DOHH2 (cell line): ENCODE data around the gene ANAPC2.

Experiments
- H3F3A ChIP-seq: fragments of 200-600 bp; sonication (generic), shearing (Covaris generic); 2 replicates; pipeline ENCODE4 v1.6.0; 2016; ENCODE audit warnings: antibody characterized with exemption, mild to moderate bottlenecking; ENCODE audit not compliant: control insufficient read depth, insufficient read depth
- H3K27ac ChIP-seq: fragments of 200-600 bp; sonication (generic); 2 replicates; pipeline ENCODE4 v1.5.1; 2014; ENCODE audit warnings: low read depth, mild to moderate bottlenecking, low read length, moderate library complexity
- H3K27me3 ChIP-seq: fragments of 200-600 bp; sonication (generic); 2 replicates; pipeline ENCODE4 v1.6.1; 2014; ENCODE audit warnings: mild to moderate bottlenecking, low read length, mixed read lengths; ENCODE audit not compliant: control insufficient read depth
- H3K36me3 ChIP-seq: fragments of 200-600 bp; sonication (generic); 2 replicates; pipeline ENCODE4 v1.6.1; 2014; ENCODE audit warnings: mild to moderate bottlenecking, low read length, moderate library complexity, mixed read lengths; ENCODE audit not compliant: control insufficient read depth
- H3K4me1 ChIP-seq: fragments of 200-600 bp; sonication (generic); 2 replicates; pipeline ENCODE4 v1.6.1; 2014; ENCODE audit warnings: mild to moderate bottlenecking, low read length, mixed read lengths; ENCODE audit not compliant: control insufficient read depth
- H3K4me2 ChIP-seq: fragments of 200-600 bp; sonication (generic); 2 replicates; pipeline ENCODE4 v1.6.0; 2014; ENCODE audit warnings: mild to moderate bottlenecking, low read length, moderate library complexity
- H3K4me3 ChIP-seq: fragments of 200-600 bp; sonication (generic); 2 replicates; pipeline ENCODE4 v1.5.1; 2014; ENCODE audit warnings: mild to moderate bottlenecking, low read length, mixed read lengths
- H3K79me2 ChIP-seq: fragments of 200-600 bp; sonication (generic); 2 replicates; pipeline ENCODE4 v1.6.1; 2014; ENCODE audit warnings: mild to moderate bottlenecking, low read length, mixed read lengths; ENCODE audit not compliant: control insufficient read depth
- H3K9me2 ChIP-seq: fragments of 200-600 bp; sonication (generic); replicated peaks from 2 replicates; pipeline ENCODE4 v1.6.1; 2014; ENCODE audit warnings: mild to moderate bottlenecking, low read length, mixed read lengths; ENCODE audit not compliant: control insufficient read depth
- H3K9me3 ChIP-seq: fragments of 200-600 bp; sonication (generic); 2 replicates; pipeline ENCODE4 v1.6.1; 2014; ENCODE audit warnings: antibody characterized with exemption, low read length, mixed read lengths; ENCODE audit not compliant: control insufficient read depth, insufficient read depth
- H4K20me1 ChIP-seq: fragments of 200-600 bp; sonication (generic); 2 replicates; pipeline ENCODE4 v1.6.0; 2014; ENCODE audit warnings: low read depth, mild to moderate bottlenecking, antibody characterized with exemption, low read length, moderate library complexity; ENCODE audit not compliant: control insufficient read depth, insufficient read depth
- CTCF ChIP-seq: fragments of 200-600 bp; sonication (generic); IDR thresholded peaks from one replicate; pipeline ENCODE4 v1.5.1; 2014; ENCODE audit warnings: antibody characterized with exemption, mild to moderate bottlenecking, low read depth, low read length; ENCODE audit not compliant: poor library complexity, severe bottlenecking
- EZH2phosphoT487 ChIP-seq: fragments of 200-600 bp; sonication (generic); IDR thresholded peaks from 2 replicates; pipeline ENCODE4 v1.6.1; 2017; ENCODE audit warnings: borderline replicate concordance, mild to moderate bottlenecking, antibody characterized with exemption, low read length, moderate library complexity, mixed read lengths

Gene ANAPC2

GRCh38 chr9:137219757-137220316 is 31.5 kb upstream of the ANAPC2 start:
- Histone ChIP-seq H3K27ac (no peak overlapping the region), H3F3A (peaks cover 6% of the 10 kb centered on the region), H3K4me2 (no peak overlapping the region), H4K20me1 (no peaks in the 10 kb centered on the region), H3K4me1 (peaks cover 20% of the 10 kb centered on the region), H3K27me3 (no peaks in the 10 kb centered on the region), H3K9me3 (no peaks in the 10 kb centered on the region), H3K79me2 (peaks cover 5% of the 10 kb centered on the region), H3K4me3 (no peak overlapping the region), H3K36me3 (peaks cover 18% of the 10 kb centered on the region), H3K9me2 (no peaks in the 10 kb centered on the region)
- TF ChIP-seq EZH2phosphoT487, result no peak
- TF ChIP-seq CTCF, result no peak

- no peak overlapping the region for H3K4me3 ChIP-seq
- no peaks in the 10 kb centered on the region; the same call in 1 of the 2 replicates for H3F3A ChIP-seq
- no peaks in the 10 kb centered on the region for H3K27me3 ChIP-seq
- H3K27ac ChIP-seq, result no peak overlapping the region
- peaks cover 25% of the 10 kb centered on the region for H3K36me3 ChIP-seq
- H3K9me2 ChIP-seq, result no peaks in the 10 kb centered on the region
- H3K4me1 ChIP-seq, result peaks cover 10% of the 10 kb centered on the region
- no peaks in the 10 kb centered on the region for H4K20me1 ChIP-seq
- no peaks in the 10 kb centered on the region for H3K9me3 ChIP-seq
- peaks cover 2% of the 10 kb centered on the region for H3K79me2 ChIP-seq
- H3K4me2 ChIP-seq, result no peak overlapping the region
- no peak for TF ChIP-seq EZH2phosphoT487
- no peak for TF ChIP-seq CTCF
Observed at GRCh38 chr9:137218754-137219271, 30.5 kb upstream of the ANAPC2 start.

DNA sequence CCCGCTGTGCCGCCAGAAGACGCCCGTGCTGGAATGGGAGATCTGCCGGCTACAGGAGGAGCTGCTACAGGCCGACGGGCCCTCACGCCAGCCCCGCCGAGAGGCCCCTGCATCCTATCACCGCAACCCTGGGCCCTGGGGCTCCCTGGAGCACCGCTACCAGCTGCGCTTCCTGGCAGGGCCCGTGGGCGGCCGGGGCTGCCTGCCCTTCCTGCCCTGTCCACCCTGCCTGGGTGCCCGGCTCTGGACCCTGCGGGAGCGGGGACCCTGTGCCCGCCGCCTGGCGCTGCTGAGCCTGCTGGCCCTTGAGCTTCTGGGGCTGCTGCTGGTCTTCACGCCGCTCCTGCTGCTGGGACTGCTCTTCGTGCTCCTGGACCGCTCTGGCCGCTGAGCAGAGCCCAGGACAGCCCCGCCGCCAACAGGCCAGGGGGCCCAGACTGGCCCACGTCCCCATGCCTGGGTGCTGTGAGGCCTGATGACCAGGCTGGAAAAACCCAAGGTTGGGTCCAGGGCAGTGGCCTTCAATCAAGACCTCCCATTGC is 29.9 kb upstream of the ANAPC2 start:
- Histone ChIP-seq H3K9me3 (no peaks in the 10 kb centered on the region), H3K79me2 (no peaks in the 10 kb centered on the region), H3K27me3 (no peaks in the 10 kb centered on the region), H3F3A (no peaks in the 10 kb centered on the region; the same call in 1 of the 2 replicates), H3K36me3 (peaks cover 25% of the 10 kb centered on the region), H3K9me2 (no peaks in the 10 kb centered on the region), H3K4me2 (no peak overlapping the region), H3K4me3 (no peak overlapping the region), H3K4me1 (peaks cover 10% of the 10 kb centered on the region), H3K27ac (no peak overlapping the region), H4K20me1 (no peaks in the 10 kb centered on the region)
- no peak for TF ChIP-seq CTCF
- no peak for TF ChIP-seq EZH2phosphoT487
